CD4-positive, alpha-beta memory T cell (primary cell): ENCODE data around the gene KIAA0513. TPM values are rescaled to one million over a fixed set of nuclear protein-coding genes. Genes with fewer than 3 reads are reported as not detected.

ENCODE experiments used
- CTCF ChIA-PET: fragments of 350-600 bp; sonication (Branson Sonifier 250); formaldehyde crosslinking; loops from one replicate; lab custom pipeline; 2021; ENCODE audit warnings: inconsistent platforms; ENCODE audit not compliant: partially characterized antibody; lab: Charles Lee
- POLR2A ChIA-PET: fragments of 350-600 bp; sonication (Branson Sonifier 250); formaldehyde crosslinking; loops from one replicate; lab custom pipeline; 2021; ENCODE audit not compliant: partially characterized antibody; lab: Charles Lee
- DNase-seq, 5 donors: peaks; one replicate each; pipeline versions ENCODE4 v3.0.0 to v3.0.0-alpha.2; 2020 to 2022; ENCODE audit warnings: mixed read lengths in 1 of 5
- H3K27ac ChIP-seq: one replicate; pipeline ENCODE4 v1.7.0; 2013; ENCODE audit warnings: low read depth, low read length
- H3K27me3 ChIP-seq: 2 replicates; pipeline ENCODE4 v1.7.0; 2013; ENCODE audit warnings: mild to moderate bottlenecking, low read length, moderate library complexity; ENCODE audit not compliant: insufficient read depth
- H3K36me3 ChIP-seq: 2 replicates; pipeline ENCODE4 v1.7.0; 2013; ENCODE audit warnings: mild to moderate bottlenecking, low read length, moderate library complexity; ENCODE audit not compliant: insufficient read depth
- H3K4me1 ChIP-seq: 2 replicates; pipeline ENCODE4 v1.7.0; 2013; ENCODE audit warnings: mild to moderate bottlenecking, low read length, moderate library complexity; ENCODE audit not compliant: insufficient read depth
- H3K4me3 ChIP-seq, 2 donors: one replicate each; pipeline ENCODE4 v1.7.0; 2013; ENCODE audit warnings: low read length in 2 of 2, mild to moderate bottlenecking in 1 of 2
- H3K9me3 ChIP-seq, 2 donors: one replicate each; pipeline ENCODE4 v1.7.0; 2013; ENCODE audit warnings: low read length in 2 of 2, control low read depth in 1 of 2; ENCODE audit not compliant: control insufficient read depth in 1 of 2
- H3K27ac Mint-ChIP-seq, 7 donors: one replicate each; pipeline ENCODE4 v1.8.0; 2020 to 2021; ENCODE audit warnings: mixed read lengths in 7 of 7, mild to moderate bottlenecking in 6 of 7, inconsistent platforms in 3 of 7, moderate library complexity in 3 of 7
- H3K27me3 Mint-ChIP-seq, 2 donors: one replicate each; pipeline ENCODE4 v1.8.0; 2020 to 2021; ENCODE audit warnings: mixed read lengths in 2 of 2
- H3K36me3 Mint-ChIP-seq, 2 donors: one replicate each; pipeline ENCODE4 v1.8.0; 2020 to 2021; ENCODE audit warnings: mixed read lengths in 2 of 2, inconsistent platforms in 1 of 2, mild to moderate bottlenecking in 1 of 2
- H3K4me1 Mint-ChIP-seq, 4 donors: one replicate each; pipeline ENCODE4 v1.8.0; 2020 to 2021; ENCODE audit warnings: mixed read lengths in 4 of 4, mild to moderate bottlenecking in 1 of 4
- H3K4me3 Mint-ChIP-seq, 8 donors: one replicate each; pipeline ENCODE4 v1.8.0; 2020 to 2021; ENCODE audit warnings: mixed read lengths in 8 of 8, mild to moderate bottlenecking in 7 of 8, moderate library complexity in 6 of 8, inconsistent platforms in 3 of 8
- H3K9me3 Mint-ChIP-seq, 8 donors: one replicate each; pipeline ENCODE4 v1.8.0; 2020 to 2021; ENCODE audit warnings: mixed read lengths in 8 of 8, mild to moderate bottlenecking in 5 of 8, inconsistent platforms in 3 of 8, moderate library complexity in 1 of 8
- intact Hi-C: fragments of 100-400 bp; cut with micrococcal nuclease; formaldehyde crosslinking; loops from one replicate; pipeline ENCODE4 v1.15.1; 2023
- polyA plus RNA-seq, 2 donors: library from polyadenylated mRNA; unstranded; fragments of 300-500 nt; fragmentation: Illumina TruSeq; gene quantifications; one replicate each; pipeline ENCODE4 v1.2.3, GENCODE V29; 2021
- total RNA-seq, 2 experiments: library from RNA; stranded (reverse); gene quantifications; one replicate each; pipeline ENCODE4 v1.2.3, GENCODE V29; 2021

The KIAA0513 gene
- total and polyA plus RNA-seq, 4 experiments from 2014 or later: 1.3 to 19.0 (median 14.8) TPM

GRCh38 chr16:85010446-85010930, 17.1 kb upstream of the KIAA0513 start:
- Histone ChIP-seq H3K27ac (peak overlapping the region; percentile 93), H3K9me3 (no peaks in the 10 kb centered on the region), H3K36me3 (no peaks in the 10 kb centered on the region), H3K4me3 (peak overlapping the region; percentile 67 to 99), H3K4me1 (peaks cover 31% of the 10 kb centered on the region), H3K27me3 (no peaks in the 10 kb centered on the region)
- Mint-ChIP-seq H3K27ac (peak overlapping the region; percentile 94 to 99 (median 98)), H3K27me3 (no peaks in the 10 kb centered on the region), H3K4me3 (peak overlapping the region; percentile 91 to 98 (median 98)), H3K9me3 (no peaks in the 10 kb centered on the region), H3K4me1 (peaks cover 24 to 57% (median 42%) of the 10 kb centered on the region in 4 donors), H3K36me3 (peaks cover 0 to 14% of the 10 kb centered on the region in 2 donors)
- ChIA-PET CTCF (interaction anchor here (0.7 to 4.0 kb wide), 10 partner anchors 10 to 258 kb away, joined by 3 to 34 read pairs (median 4); partner anchors contain the start of gene KIAA0513), POLR2A (interaction anchor here (1.2 to 6.9 kb wide), 6 partner anchors 9 to 252 kb away, joined by 4 to 74 read pairs (median 14); partner anchors contain the start of gene KIAA0513)
- intact Hi-C loops: no loop called here
- no peak for DNase-seq

- Histone ChIP-seq H3K4me3 (peak within 1 kb of the TSS; percentile 96 to 99), H3K36me3 (no peaks in the 10 kb centered on the region), H3K27me3 (no peaks in the 10 kb centered on the region), H3K27ac (peak within 1 kb of the TSS; percentile 93), H3K4me1 (peaks cover 26% of the 10 kb centered on the region), H3K9me3 (no peaks in the 10 kb centered on the region)
- CTCF ChIA-PET: interaction anchor here (0.7 to 4.0 kb wide), 10 partner anchors 10 to 259 kb away, joined by 3 to 34 read pairs (median 4); partner anchors contain the start of gene KIAA0513
- intact Hi-C loops: loop anchor here (1.0 kb wide), 3 partner anchors 16 to 75 kb away; partner anchors contain the start of gene KIAA0513
- no peaks in the 10 kb centered on the region for H3K9me3 Mint-ChIP-seq
- peak; percentile 82 to 86 (median 84) for DNase-seq
- H3K4me1 Mint-ChIP-seq: peaks cover 22 to 51% (median 38%) of the 10 kb centered on the region in 4 donors
- H3K27ac Mint-ChIP-seq: peak within 1 kb of the TSS; percentile 94 to 99 (median 99)
- POLR2A ChIA-PET: interaction anchor here (0.6 to 6.9 kb wide), 9 partner anchors 9 to 496 kb away, joined by 3 to 74 read pairs (median 6); partner anchors contain the start of gene KIAA0513
- peak within 1 kb of the TSS; percentile 96 to 98 (median 98) for H3K4me3 Mint-ChIP-seq
- peaks cover 0 to 2% of the 10 kb centered on the region in 2 donors for H3K27me3 Mint-ChIP-seq
- H3K36me3 Mint-ChIP-seq: peaks cover 0 to 12% of the 10 kb centered on the region in 2 donors
Measured at GRCh38 chr16:85010931-85011845, 16.4 kb upstream of the KIAA0513 start, which contains the start of gene ZDHHC7. TSS of gene ZDHHC7 (minus strand) at chr16:85011535. CDS start at chr16:84990618, 20,917 bp downstream.

GRCh38 chr16:85011846-85012284, 15.7 kb upstream of the KIAA0513 start:
- peak overlapping the region; percentile 96 to 99 for H3K4me3 ChIP-seq
- DNase-seq: no peak
- H3K36me3 Mint-ChIP-seq: peaks cover 0 to 10% of the 10 kb centered on the region in 2 donors
- H3K4me1 ChIP-seq: peaks cover 32% of the 10 kb centered on the region
- H3K27ac ChIP-seq: peak overlapping the region; percentile 93
- H3K27me3 ChIP-seq: no peaks in the 10 kb centered on the region
- CTCF ChIA-PET: interaction anchor here (1.3 to 4.0 kb wide), 6 partner anchors 11 to 75 kb away, joined by 3 to 34 read pairs (median 8); partner anchors contain the start of gene KIAA0513
- no peaks in the 10 kb centered on the region for H3K9me3 Mint-ChIP-seq
- no peaks in the 10 kb centered on the region for H3K36me3 ChIP-seq
- no peaks in the 10 kb centered on the region for H3K9me3 ChIP-seq
- peak overlapping the region; percentile 89 to 97 (median 96) for H3K4me3 Mint-ChIP-seq
- peak overlapping the region; percentile 94 to 99 (median 99) for H3K27ac Mint-ChIP-seq
- intact Hi-C loops: loop anchor here (1.0 kb wide), 3 partner anchors 15 to 74 kb away; partner anchors contain the start of gene KIAA0513
- POLR2A ChIA-PET: interaction anchor here (0.6 to 6.9 kb wide), 7 partner anchors 8 to 497 kb away, joined by 3 to 74 read pairs (median 9); partner anchors contain the start of gene KIAA0513
- H3K27me3 Mint-ChIP-seq: peaks cover 0 to 2% of the 10 kb centered on the region in 2 donors
- H3K4me1 Mint-ChIP-seq: peaks cover 23 to 54% (median 39%) of the 10 kb centered on the region in 4 donors

GRCh38 chr16:85014311-85014710, 13.3 kb upstream of the KIAA0513 start:
- no peaks in the 10 kb centered on the region for H3K9me3 ChIP-seq
- no peaks in the 10 kb centered on the region for H3K9me3 Mint-ChIP-seq
- peak overlapping the region in 1 of 8 donors; percentile 44 for H3K4me3 Mint-ChIP-seq
- peaks cover 0 to 7% of the 10 kb centered on the region in 2 donors for H3K36me3 Mint-ChIP-seq
- no peak overlapping the region for H3K27ac ChIP-seq
- H3K36me3 ChIP-seq: no peaks in the 10 kb centered on the region
- ChIA-PET POLR2A (interaction anchor here (6.9 kb wide), 1 partner anchor 14 kb away, joined by 74 read pairs; the partner anchor contains the start of gene KIAA0513), CTCF (no interaction called here)
- no peak for DNase-seq
- H3K4me3 ChIP-seq: no peak overlapping the region
- peaks cover 0 to 2% of the 10 kb centered on the region in 2 donors for H3K27me3 Mint-ChIP-seq
- H3K27me3 ChIP-seq: no peaks in the 10 kb centered on the region
- intact Hi-C loops: no loop called here
- peaks cover 31% of the 10 kb centered on the region for H3K4me1 ChIP-seq
- H3K27ac Mint-ChIP-seq: peak overlapping the region in 1 of 7 donors; percentile 24
- peaks cover 16 to 38% (median 29%) of the 10 kb centered on the region in 4 donors for H3K4me1 Mint-ChIP-seq

- peaks cover 0 to 4% of the 10 kb centered on the region in 2 donors for H3K27me3 Mint-ChIP-seq
- H3K4me1 Mint-ChIP-seq: peaks cover 10 to 29% (median 18%) of the 10 kb centered on the region in 4 donors
- H3K9me3 ChIP-seq: no peaks in the 10 kb centered on the region
- no peak overlapping the region for H3K27ac Mint-ChIP-seq
- H3K9me3 Mint-ChIP-seq: no peaks in the 10 kb centered on the region
- no peak overlapping the region for H3K4me3 ChIP-seq
- H3K27me3 ChIP-seq: no peaks in the 10 kb centered on the region
- H3K36me3 ChIP-seq: no peaks in the 10 kb centered on the region
- POLR2A ChIA-PET: interaction anchor here (0.5 to 2.2 kb wide), 3 partner anchors 10 to 495 kb away, joined by 3 to 17 read pairs (median 4); partner anchors contain the start of gene KIAA0513
- peaks cover 21% of the 10 kb centered on the region for H3K4me1 ChIP-seq
- intact Hi-C loops: no loop called here
- peaks cover 0 to 4% of the 10 kb centered on the region in 2 donors for H3K36me3 Mint-ChIP-seq
- no peak for DNase-seq
- no peak overlapping the region for H3K27ac ChIP-seq
- H3K4me3 Mint-ChIP-seq: no peak overlapping the region
- CTCF ChIA-PET: interaction anchor here (1.0 to 1.6 kb wide), 4 partner anchors 11 to 277 kb away, joined by 3 to 5 read pairs (median 4); no protein-coding TSS in a partner anchor
Measured at GRCh38 chr16:85015481-85016187, 12.0 kb upstream of the KIAA0513 start.

- Histone ChIP-seq H3K36me3 (no peaks in the 10 kb centered on the region), H3K9me3 (no peaks in the 10 kb centered on the region), H3K4me3 (no peak overlapping the region), H3K27me3 (no peaks in the 10 kb centered on the region), H3K4me1 (peaks cover 15% of the 10 kb centered on the region), H3K27ac (no peak overlapping the region)
- Mint-ChIP-seq H3K4me1 (peaks cover 7 to 16% (median 12%) of the 10 kb centered on the region in 4 donors), H3K27me3 (peaks cover 0 to 4% of the 10 kb centered on the region in 2 donors), H3K27ac (peak overlapping the region in 2 of 7 donors; percentile 44 to 50), H3K36me3 (no peaks in the 10 kb centered on the region), H3K9me3 (no peaks in the 10 kb centered on the region), H3K4me3 (peak overlapping the region in 1 of 8 donors; percentile 55)
- POLR2A ChIA-PET: interaction anchor here (0.8 kb wide), 1 partner anchor 10 kb away, joined by 8 read pairs; the partner anchor contains the start of gene KIAA0513
- no peak for DNase-seq
- CTCF ChIA-PET: no interaction called here
- intact Hi-C loops: no loop called here
Measured at GRCh38 chr16:85017151-85017550, 10.4 kb upstream of the KIAA0513 start.
